KOPT-K1 (cell line): ENCODE measurements around the gene PTPN3.

Experiments
- H3K27ac ChIP-seq: fragments of 200-600 bp; sonication (generic); 2 replicates; pipeline ENCODE4 v1.5.1; 2016; ENCODE audit warnings: antibody characterized with exemption, mild to moderate bottlenecking, low read depth, low read length; ENCODE audit not compliant: poor library complexity, severe bottlenecking
- H3K36me3 ChIP-seq: fragments of 200-600 bp; sonication (generic); 2 replicates; pipeline ENCODE4 v1.5.1; 2017; ENCODE audit warnings: antibody characterized with exemption, mild to moderate bottlenecking, low read length, moderate library complexity; ENCODE audit not compliant: insufficient read depth
- H3K9me3 ChIP-seq: fragments of 200-600 bp; sonication (generic); 2 replicates; pipeline ENCODE4 v1.5.1; 2017; ENCODE audit warnings: antibody characterized with exemption, low read length, mild to moderate bottlenecking; ENCODE audit not compliant: insufficient read depth, poor library complexity, severe bottlenecking

Gene PTPN3

DNA sequence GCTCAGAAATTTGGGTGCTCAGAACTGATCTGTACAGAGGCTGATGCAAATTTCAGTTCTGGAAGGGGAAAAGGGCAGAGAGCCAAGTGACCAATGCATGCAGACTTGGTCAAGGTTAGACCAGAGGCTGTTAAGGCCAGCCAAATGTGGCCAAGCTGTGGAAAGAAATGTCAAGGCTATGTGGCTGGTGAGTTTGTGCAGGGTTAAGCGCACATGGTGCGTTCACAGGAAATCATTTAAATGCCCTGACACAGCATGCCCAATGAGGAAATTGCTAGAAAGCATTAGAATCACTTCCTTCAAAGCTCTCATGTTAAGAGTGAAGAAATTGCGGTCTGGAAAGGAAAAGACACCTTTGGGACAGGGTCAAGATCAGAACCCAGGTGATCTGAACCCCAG, 58.0 kb downstream of the PTPN3 start:
- Histone ChIP-seq H3K9me3 (no peaks in the 10 kb centered on the region), H3K36me3 (no peaks in the 10 kb centered on the region), H3K27ac (peak overlapping the region; percentile 43)

GRCh38 chr9:109439378-109440116, 58.6 kb downstream of the PTPN3 start:
- Histone ChIP-seq H3K9me3 (no peaks in the 10 kb centered on the region), H3K36me3 (no peaks in the 10 kb centered on the region), H3K27ac (peak overlapping the region; percentile 43)

GRCh38 chr9:109437286-109437685, 60.8 kb downstream of the PTPN3 start:
- Histone ChIP-seq H3K36me3 (no peaks in the 10 kb centered on the region), H3K27ac (no peak overlapping the region), H3K9me3 (no peaks in the 10 kb centered on the region)

DNA sequence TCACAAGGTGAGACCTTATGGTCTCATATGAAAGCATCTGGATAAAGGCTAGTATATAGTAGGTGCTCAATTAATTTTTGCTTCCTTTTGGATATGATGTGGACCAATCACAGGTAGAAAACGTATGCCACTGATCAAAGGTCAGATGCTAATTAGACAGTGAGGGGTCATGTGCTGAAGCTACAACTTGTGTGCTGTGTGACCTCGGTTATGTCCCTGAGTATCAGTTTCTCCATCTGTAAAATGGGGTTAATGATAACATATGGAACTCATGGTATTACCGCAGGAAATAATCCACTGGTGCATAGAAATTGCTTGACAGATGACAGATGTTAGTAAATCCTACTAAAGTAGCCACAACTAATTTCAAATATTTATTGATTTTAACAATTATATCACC, 62.0 kb downstream of the PTPN3 start:
- H3K36me3 ChIP-seq = no peaks in the 10 kb centered on the region
- H3K27ac ChIP-seq = no peak overlapping the region
- H3K9me3 ChIP-seq = no peaks in the 10 kb centered on the region

- Histone ChIP-seq H3K27ac (no peak overlapping the region), H3K9me3 (no peaks in the 10 kb centered on the region), H3K36me3 (no peaks in the 10 kb centered on the region)
These were observed 64.6 kb downstream of the PTPN3 start for GRCh38 chr9:109433476-109433875.

GRCh38 chr9:109430231-109430630, 67.9 kb downstream of the PTPN3 start:
- Histone ChIP-seq H3K27ac (no peak overlapping the region), H3K36me3 (no peaks in the 10 kb centered on the region), H3K9me3 (no peaks in the 10 kb centered on the region)

- H3K36me3 ChIP-seq = no peaks in the 10 kb centered on the region
- H3K9me3 ChIP-seq = no peaks in the 10 kb centered on the region
- no peak overlapping the region for H3K27ac ChIP-seq
These were observed 69.3 kb downstream of the PTPN3 start for GRCh38 chr9:109428854-109429253.

DNA sequence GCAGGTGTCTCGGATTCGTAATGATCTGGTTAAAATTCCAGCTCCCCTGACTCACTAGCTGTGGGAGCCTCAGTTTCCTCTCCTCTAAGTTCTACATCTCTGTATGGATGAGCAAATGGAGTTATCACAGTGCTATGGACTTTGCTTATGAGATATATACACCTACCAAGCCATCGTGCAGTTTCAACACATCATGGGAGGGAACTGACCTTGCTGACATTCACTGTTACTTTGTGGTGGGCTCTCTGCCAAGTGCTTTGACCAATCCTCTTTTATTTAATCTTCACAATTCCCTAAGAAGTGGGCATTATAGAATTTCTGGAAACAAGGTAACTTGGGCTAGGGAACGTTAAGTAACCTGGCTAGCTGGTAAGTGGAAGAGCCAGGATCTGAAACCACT, 70.2 kb downstream of the PTPN3 start:
- Histone ChIP-seq H3K27ac (no peak overlapping the region), H3K36me3 (no peaks in the 10 kb centered on the region), H3K9me3 (no peaks in the 10 kb centered on the region)

DNA sequence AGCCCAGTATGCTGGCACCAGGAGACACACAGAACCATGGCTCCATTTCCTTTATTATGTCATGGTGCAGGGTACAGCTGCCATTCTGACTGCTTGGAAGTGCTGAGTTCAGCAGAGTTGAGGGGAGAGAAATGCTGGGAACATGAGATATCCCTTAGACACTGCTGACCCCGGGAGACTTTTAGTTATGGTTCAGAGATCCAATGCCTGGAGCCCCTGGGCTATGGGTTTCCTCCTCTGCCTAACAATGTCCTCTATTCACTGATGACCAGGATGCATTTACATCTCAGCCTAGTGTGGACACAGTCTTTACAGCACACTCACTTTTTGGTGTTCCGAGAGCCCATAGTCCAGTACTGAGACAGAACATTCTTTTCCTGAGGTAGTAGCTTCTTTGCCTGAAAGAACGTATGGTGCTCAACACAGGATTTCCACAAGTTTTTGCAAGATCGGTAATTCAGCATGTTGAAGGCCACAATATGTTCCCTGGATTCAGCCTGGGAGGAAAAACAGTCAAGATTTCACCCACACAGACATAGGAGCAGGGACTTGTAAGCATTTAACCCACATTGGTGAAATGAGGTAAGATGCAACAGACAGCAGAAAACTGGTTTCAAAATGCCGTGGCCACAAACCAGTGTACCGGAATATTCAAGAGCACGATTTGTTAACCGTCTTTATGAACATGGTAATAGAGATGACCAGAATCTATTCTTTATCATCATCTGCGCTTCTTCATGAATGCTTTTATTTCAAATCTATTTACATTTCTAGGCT, 71.3 kb downstream of the PTPN3 start:
- no peaks in the 10 kb centered on the region for H3K36me3 ChIP-seq
- H3K27ac ChIP-seq = no peak overlapping the region
- H3K9me3 ChIP-seq = no peaks in the 10 kb centered on the region

DNA sequence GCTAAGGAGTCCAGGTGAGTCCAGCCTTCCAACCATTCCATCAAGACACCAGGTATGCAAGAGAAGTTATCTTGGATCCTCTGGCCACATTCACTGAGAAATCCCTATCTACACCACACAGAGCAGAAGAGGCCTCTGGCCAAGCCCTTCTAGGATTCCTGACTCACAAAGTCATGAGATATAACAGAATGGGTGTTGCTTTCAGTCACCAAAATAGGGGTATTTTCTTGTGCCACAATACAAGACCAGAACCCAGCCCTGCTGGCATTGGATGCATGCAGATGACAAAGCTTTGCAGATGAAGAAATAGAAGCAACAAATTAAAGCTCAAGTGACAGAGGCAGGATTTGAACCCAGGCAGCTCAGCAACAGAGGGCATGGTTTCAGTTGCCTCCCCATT, 73.5 kb downstream of the PTPN3 start:
- Histone ChIP-seq H3K27ac (no peak overlapping the region), H3K9me3 (no peaks in the 10 kb centered on the region), H3K36me3 (no peaks in the 10 kb centered on the region)

DNA sequence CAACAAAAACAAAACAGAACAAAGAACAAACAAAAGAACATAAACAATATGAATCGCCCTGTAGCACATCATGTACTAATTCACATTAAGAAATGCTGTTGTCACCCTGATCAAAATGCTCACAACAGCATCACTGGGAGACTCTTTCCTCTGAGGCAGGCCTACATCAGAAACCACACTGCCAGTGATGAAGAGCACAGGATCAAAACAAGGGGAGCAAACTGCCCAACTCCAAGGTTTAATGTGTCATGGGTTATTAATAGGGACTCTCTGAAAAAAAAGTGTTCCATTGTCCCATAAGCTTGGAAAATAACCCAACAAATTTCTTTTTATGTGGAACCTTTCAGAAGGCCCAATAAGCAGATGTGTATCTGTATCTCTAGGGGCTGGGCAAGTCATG, 74.2 kb downstream of the PTPN3 start:
- Histone ChIP-seq H3K9me3 (no peaks in the 10 kb centered on the region), H3K27ac (no peak overlapping the region), H3K36me3 (no peaks in the 10 kb centered on the region)

- no peaks in the 10 kb centered on the region for H3K9me3 ChIP-seq
- H3K36me3 ChIP-seq = no peaks in the 10 kb centered on the region
- peak overlapping the region; percentile 18 for H3K27ac ChIP-seq
These were observed 75.5 kb downstream of the PTPN3 start for GRCh38 chr9:109422641-109423040.

- H3K27ac ChIP-seq = peak overlapping the region; percentile 98
- no peaks in the 10 kb centered on the region for H3K36me3 ChIP-seq
- H3K9me3 ChIP-seq = no peaks in the 10 kb centered on the region
These were observed 76.8 kb downstream of the PTPN3 start for GRCh38 chr9:109421026-109421970.

GRCh38 chr9:109419531-109419930, 78.6 kb downstream of the PTPN3 start:
- no peaks in the 10 kb centered on the region for H3K36me3 ChIP-seq
- H3K9me3 ChIP-seq = no peaks in the 10 kb centered on the region
- H3K27ac ChIP-seq = peak overlapping the region; percentile 98

GRCh38 chr9:109418827-109419226, 79.3 kb downstream of the PTPN3 start:
- peak overlapping the region; percentile 98 for H3K27ac ChIP-seq
- no peaks in the 10 kb centered on the region for H3K9me3 ChIP-seq
- H3K36me3 ChIP-seq = no peaks in the 10 kb centered on the region
